ENCODE results near the gene PIP5KL1. TPM values are rescaled to one million over a fixed set of nuclear protein-coding genes. Genes with fewer than 3 reads are reported as not detected.
A peak's percentile ranks its signal among the peaks of the same experiment; 100 is the strongest.

PIP5KL1 gene
- total and polyA plus RNA-seq, 2 donors from 2014 or later: 3.0 to 4.3 TPM

- peak overlapping the region in 1 of 3 donors; percentile 52 for H3K4me3 ChIP-seq (ENCODE audit: low read length in 3 of 3)
- peak overlapping the region in 1 of 3 donors; percentile 65 for H3K9ac ChIP-seq (ENCODE audit: low read length in 3 of 3)
- H3K27me3 ChIP-seq (ENCODE audit: control insufficient read depth, insufficient read depth, low read length): no peaks in the 10 kb centered on the region
- peak overlapping the region; percentile 86 for H3K27ac ChIP-seq (ENCODE audit: low read depth in 2 of 2, low read length in 2 of 2)
- intact Hi-C loops (cut with DNase I): no loop called here
- H3K9me3 ChIP-seq (ENCODE audit: control insufficient read depth in 2 of 3, insufficient read depth in 1 of 3, low read length in 3 of 3): peaks cover 0 to 6% (median 0%) of the 10 kb centered on the region in 3 donors
- no peak for FAIRE-seq
- peaks cover 10 to 22% (median 20%) of the 10 kb centered on the region in 3 donors for H3K36me3 ChIP-seq (ENCODE audit: control insufficient read depth in 2 of 3, insufficient read depth in 3 of 3, low read length in 3 of 3)
- H3K4me1 ChIP-seq (ENCODE audit: control insufficient read depth in 2 of 3, insufficient read depth in 2 of 3, low read depth in 1 of 3, low read length in 3 of 3): peaks cover 0 to 19% (median 7%) of the 10 kb centered on the region in 3 donors
- peak; percentile 92 to 97 (median 94) for DNase-seq
- no peak for TF ChIP-seq CTCF (IDR thresholded peaks at IDR 0.05; ENCODE audit: borderline replicate concordance, extremely low read depth, insufficient read depth)
Measured at GRCh38 chr9:127897193-127897692, 33.3 kb downstream of the PIP5KL1 start.

DNA sequence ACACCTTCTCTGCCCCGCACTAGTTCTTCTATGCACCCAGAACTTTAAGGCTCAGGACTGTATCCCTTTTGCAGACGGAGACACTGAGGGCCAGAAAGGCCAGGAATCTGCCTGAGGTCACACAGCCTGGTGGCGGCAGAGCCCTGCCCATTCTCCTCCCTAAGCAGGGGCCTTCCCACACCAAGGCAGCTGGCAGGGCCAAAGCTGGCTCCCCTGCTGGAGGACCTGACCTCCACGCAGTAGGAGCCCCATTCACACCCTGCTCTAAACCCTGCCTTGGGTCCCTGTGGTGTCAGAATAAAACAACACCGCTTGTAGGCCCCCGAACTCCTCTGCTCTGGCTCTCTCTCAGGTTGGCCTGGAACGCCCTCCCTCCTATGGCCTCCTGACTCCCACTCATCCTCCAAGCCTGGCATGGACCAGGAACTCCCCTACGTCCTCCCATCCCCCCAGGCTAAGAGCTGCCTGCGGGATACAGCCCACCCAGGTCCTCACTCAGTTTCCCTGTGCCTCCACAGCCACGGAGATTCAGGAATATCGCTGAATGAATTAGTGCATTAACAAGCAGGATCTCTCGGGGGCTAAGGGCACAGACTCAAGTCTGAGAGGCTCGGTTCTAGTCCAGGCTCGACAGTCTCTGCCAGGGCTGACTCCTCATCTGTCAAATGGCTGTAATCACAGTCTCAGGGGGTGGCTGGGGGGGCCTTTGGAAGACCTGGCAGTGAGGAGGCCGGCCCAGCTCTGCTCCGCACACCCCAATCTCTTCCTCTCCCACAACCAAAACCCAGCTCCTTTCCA lies 34.0 kb downstream of the PIP5KL1 start:
- FAIRE-seq: no peak
- Histone ChIP-seq H3K27me3 (ENCODE audit: control insufficient read depth, insufficient read depth, low read length) (no peaks in the 10 kb centered on the region), H3K4me1 (ENCODE audit: control insufficient read depth in 2 of 3, insufficient read depth in 2 of 3, low read depth in 1 of 3, low read length in 3 of 3) (peaks cover 0 to 19% (median 7%) of the 10 kb centered on the region in 3 donors), H3K9me3 (ENCODE audit: control insufficient read depth in 2 of 3, insufficient read depth in 1 of 3, low read length in 3 of 3) (peaks cover 0 to 6% (median 0%) of the 10 kb centered on the region in 3 donors), H3K9ac (ENCODE audit: low read length in 3 of 3) (peak overlapping the region in 1 of 3 donors; percentile 65), H3K4me3 (ENCODE audit: low read length in 3 of 3) (peak overlapping the region in 2 of 3 donors; percentile 9 to 52), H3K27ac (ENCODE audit: low read depth in 2 of 2, low read length in 2 of 2) (peak overlapping the region; percentile 59 to 76), H3K36me3 (ENCODE audit: control insufficient read depth in 2 of 3, insufficient read depth in 3 of 3, low read length in 3 of 3) (peaks cover 11 to 22% (median 20%) of the 10 kb centered on the region in 3 donors)
- intact Hi-C loops (cut with DNase I): no loop called here
- DNase-seq: peak in 2 of 5 donors; percentile 47 to 74
- TF ChIP-seq CTCF (IDR thresholded peaks at IDR 0.05; ENCODE audit: borderline replicate concordance, extremely low read depth, insufficient read depth): no peak

DNA sequence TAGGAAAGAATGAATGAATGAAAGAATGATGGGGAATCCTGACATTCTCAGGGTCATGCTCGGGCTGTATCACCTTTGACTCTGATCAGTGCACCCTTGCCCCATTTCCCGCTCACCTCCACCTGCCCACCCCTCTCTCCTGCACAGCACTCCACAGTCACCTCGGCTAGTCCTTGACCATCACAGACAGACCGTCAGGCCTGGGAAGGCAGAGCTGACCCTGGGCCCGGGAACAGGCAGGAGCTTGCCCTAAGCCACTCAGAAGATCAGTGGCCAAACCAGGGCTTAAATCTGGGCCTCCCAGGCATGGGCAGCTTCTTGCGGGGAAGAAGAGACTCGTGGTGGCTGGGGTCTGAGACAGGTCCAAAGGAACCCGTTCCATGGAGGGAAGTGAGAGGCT lies 34.8 kb downstream of the PIP5KL1 start:
- Histone ChIP-seq H3K27ac (ENCODE audit: low read depth in 2 of 2, low read length in 2 of 2) (no peak overlapping the region), H3K27me3 (ENCODE audit: control insufficient read depth, insufficient read depth, low read length) (no peaks in the 10 kb centered on the region), H3K9me3 (ENCODE audit: control insufficient read depth in 2 of 3, insufficient read depth in 1 of 3, low read length in 3 of 3) (peaks cover 0 to 6% (median 0%) of the 10 kb centered on the region in 3 donors), H3K4me1 (ENCODE audit: control insufficient read depth in 2 of 3, insufficient read depth in 2 of 3, low read depth in 1 of 3, low read length in 3 of 3) (peaks cover 0 to 19% (median 7%) of the 10 kb centered on the region in 3 donors), H3K36me3 (ENCODE audit: control insufficient read depth in 2 of 3, insufficient read depth in 3 of 3, low read length in 3 of 3) (peaks cover 11 to 25% (median 23%) of the 10 kb centered on the region in 3 donors), H3K9ac (ENCODE audit: low read length in 3 of 3) (no peak overlapping the region), H3K4me3 (ENCODE audit: low read length in 3 of 3) (no peak overlapping the region)
- DNase-seq (peak in 1 of 5 donors; percentile 47), FAIRE-seq (no peak)
- intact Hi-C loops (cut with DNase I): no loop called here
- TF ChIP-seq CTCF (IDR thresholded peaks at IDR 0.05; ENCODE audit: borderline replicate concordance, extremely low read depth, insufficient read depth): no peak

Measured in kidney (tissue), 14 donors.